Measurements from ENCODE around the gene CACNA2D1.

DNA sequence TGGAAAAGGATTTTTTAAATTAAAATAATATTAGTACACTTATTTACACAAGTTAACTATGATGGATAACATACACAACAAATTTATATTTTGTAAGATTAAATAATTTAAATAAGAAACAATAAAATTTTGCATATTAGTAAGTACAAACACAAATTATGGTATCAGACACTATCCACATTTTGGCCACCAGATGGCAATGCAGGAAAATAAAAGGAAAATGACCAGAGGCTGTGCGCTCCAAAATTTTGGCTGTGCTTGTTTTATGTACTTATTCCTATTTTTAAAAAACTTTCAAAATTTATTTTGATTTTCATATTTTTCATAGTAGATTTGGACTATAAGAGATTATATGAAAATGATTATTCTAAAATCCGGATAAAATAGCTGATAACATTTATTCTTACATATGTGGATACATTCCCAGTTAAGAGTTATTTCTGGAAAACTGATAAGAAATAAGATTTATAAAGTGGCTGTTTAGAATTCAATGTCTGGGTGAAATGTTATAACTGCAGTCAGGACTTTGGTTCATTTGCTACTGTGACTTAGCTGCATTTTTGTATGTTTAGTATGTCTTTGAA, 399.0 kb downstream of the CACNA2D1 start:
- TF ChIP-seq POLR2A (IDR thresholded peaks at IDR 0.05) = no peak
- TF ChIP-seq, protein P1, sequence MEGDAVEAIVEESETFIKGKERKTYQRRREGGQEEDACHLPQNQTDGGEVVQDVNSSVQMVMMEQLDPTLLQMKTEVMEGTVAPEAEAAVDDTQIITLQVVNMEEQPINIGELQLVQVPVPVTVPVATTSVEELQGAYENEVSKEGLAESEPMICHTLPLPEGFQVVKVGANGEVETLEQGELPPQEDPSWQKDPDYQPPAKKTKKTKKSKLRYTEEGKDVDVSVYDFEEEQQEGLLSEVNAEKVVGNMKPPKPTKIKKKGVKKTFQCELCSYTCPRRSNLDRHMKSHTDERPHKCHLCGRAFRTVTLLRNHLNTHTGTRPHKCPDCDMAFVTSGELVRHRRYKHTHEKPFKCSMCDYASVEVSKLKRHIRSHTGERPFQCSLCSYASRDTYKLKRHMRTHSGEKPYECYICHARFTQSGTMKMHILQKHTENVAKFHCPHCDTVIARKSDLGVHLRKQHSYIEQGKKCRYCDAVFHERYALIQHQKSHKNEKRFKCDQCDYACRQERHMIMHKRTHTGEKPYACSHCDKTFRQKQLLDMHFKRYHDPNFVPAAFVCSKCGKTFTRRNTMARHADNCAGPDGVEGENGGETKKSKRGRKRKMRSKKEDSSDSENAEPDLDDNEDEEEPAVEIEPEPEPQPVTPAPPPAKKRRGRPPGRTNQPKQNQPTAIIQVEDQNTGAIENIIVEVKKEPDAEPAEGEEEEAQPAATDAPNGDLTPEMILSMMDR (IDR thresholded peaks at IDR 0.05) = no peak
